Left forelimb (tissue), 1 donor: Measurements from ENCODE around the gene MCTP1.
"Not testable (repeated sequence)": the region's sequence is repeated elsewhere in the genome, so short reads cannot be mapped to it uniquely, and the experiment has no call there.

Experiments
- DNase-seq: peaks from one replicate; pipeline ENCODE4 v3.0.0-alpha.2; 2018; ENCODE audit warnings: low spot score

Gene MCTP1

DNA sequence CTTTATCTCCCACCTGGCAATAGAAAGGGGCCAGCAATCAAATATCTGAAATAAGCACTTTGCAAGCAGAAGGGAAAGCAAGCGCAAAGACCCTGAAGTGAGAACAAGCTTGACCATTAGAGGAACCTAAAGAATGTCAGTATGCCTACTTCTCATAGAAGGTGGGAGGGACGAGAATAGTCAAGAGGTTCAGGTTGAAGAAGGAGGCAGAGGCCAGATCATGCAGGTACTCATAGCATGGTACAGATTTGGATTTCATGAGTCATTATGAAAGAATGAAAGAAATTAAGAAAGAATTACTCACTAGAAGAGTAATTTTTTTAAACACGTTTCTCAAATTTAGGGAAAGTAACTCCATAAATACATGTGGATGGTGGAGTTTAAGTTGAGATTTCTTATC, 33.7 kb downstream of the MCTP1 start:
- DNase-seq = no peak

GRCh38 chr5:95244479-95244878, 40.4 kb downstream of the MCTP1 start:
- DNase-seq = no peak

DNA sequence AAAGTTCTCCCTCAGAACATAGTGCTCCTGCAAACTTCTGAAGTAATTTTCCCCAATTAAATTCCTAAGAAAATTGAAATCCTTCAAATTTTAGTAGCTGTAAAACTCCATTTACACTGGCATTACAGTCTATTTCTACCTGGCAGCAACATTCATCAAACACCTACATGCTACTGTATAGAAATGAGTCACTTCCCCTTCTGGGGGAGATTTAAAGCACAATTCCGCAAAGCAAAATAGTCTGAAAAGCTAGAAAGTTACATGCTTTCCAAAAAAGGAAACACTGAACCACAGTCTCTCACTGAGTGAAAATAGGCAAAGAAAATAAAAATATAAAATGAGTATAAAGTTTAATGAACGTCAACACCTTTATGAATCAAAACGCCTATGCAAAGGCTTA, 43.3 kb downstream of the MCTP1 start:
- DNase-seq = no peak

GRCh38 chr5:95241161-95241560, 43.7 kb downstream of the MCTP1 start:
- DNase-seq = no peak

DNA sequence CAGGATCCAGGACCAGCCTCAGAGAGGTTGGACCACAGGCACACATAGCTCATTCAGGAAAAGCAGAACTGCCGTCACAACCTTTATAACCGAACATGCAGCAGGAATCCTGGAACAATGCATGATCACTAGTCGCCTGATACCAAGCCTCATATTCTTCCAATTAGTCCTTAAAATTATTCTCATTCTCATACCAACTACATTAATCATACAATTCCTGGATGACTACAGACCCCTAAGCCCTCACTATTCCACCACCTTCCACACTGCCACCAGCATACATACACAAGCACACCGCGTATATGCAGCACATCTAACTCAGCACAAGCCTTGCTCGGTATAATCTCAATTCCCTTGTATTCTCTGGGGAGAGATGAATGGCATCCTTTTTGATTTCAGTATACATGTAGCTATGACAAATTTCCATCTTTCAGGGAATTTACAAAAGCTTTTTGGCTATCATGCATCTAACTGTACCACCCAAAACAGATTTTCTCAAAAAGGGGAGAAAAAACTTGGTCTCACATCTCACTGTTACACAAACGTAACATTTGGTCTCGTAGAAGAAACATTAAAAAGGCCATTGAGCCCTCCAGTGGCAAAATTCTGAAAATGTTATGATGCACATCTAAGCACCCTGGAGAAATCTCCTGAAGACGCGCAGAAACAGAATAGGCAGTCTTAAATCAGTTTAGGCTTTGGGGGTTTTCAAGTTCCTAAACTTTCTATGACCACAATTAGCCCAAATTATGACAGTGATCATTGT, 46.2 kb downstream of the MCTP1 start:
- no peak for DNase-seq

- no peak for DNase-seq
Observed at GRCh38 chr5:95237324-95237723, 47.6 kb downstream of the MCTP1 start.

DNA sequence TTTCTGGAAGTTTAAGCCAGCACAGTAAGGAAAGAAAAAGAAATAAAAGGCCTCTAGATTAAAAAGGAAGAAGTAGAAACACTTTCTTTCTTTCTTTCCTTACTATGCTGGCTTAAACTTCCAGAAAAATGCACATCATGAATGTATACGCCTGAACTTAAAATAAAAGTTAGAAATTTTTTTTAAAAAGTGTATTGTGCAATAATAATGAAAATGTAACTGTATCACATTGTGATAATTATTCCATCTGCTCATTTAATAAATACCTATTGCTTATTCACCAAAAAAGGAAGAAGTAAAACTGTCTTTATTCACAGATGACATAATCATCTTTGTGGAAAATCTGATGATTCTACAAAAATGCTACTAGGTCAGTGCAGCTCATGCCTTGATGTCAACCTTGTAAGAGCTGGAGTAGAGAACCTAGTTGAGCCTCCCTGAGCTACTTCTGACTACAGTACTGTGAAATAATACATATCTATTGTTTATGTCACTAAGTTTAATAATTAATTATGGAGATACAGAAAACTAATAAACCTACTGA, 49.4 kb downstream of the MCTP1 start:
- DNase-seq = no peak

DNA sequence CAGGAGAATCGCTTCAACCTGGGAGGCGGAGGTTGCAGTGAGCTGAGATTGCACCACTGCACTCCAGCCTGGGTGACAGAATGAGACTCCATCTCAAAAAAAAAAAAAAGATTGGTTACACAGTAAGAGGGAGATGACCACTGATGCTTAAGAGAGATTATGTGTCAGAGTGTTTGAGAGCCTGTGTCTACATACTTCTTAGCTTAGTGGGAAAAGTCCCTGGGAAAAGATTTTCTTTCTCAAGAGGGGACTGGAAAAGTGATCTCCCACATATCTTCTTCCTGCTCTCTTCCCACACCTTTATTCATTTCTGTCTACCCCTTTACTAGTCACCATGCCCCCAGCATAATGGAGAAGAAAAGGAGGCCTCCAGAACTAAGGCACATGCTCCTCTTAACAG, 55.2 kb downstream of the MCTP1 start:
- no peak for DNase-seq

DNA sequence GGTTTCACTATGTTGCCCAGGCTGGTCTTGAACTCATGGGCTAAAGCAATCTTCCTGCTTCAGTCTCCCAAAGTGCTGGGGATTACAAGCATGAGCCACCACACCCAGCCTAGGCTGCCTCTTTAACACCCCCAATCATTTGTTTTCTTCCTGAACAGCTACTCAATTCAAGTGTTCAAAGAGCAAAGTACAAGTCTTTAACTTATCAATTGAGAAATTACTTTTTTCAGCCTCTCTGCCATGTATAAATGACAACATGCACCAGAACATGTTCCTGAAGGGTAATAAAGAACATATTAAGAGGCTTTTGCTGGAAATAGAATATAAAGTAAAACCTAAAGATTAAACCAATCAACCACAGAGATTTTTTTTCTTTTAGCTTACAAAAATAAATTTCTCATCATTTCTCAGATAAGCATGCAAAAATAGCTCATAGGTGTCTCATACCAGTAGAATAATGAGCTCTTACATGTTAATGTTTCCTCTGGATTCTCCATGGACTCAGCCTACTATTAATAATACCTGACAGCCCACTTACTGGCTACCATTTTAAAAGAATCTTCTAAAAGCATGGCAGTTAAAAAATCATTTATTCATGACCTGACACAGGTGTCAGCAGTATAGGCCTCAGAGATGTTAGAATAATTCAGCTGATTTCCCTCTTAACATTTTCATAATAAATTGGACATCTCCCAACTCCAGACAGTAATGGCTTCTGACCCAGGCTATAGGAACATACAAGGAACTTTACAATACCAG, 60.0 kb downstream of the MCTP1 start:
- DNase-seq = no peak

DNA sequence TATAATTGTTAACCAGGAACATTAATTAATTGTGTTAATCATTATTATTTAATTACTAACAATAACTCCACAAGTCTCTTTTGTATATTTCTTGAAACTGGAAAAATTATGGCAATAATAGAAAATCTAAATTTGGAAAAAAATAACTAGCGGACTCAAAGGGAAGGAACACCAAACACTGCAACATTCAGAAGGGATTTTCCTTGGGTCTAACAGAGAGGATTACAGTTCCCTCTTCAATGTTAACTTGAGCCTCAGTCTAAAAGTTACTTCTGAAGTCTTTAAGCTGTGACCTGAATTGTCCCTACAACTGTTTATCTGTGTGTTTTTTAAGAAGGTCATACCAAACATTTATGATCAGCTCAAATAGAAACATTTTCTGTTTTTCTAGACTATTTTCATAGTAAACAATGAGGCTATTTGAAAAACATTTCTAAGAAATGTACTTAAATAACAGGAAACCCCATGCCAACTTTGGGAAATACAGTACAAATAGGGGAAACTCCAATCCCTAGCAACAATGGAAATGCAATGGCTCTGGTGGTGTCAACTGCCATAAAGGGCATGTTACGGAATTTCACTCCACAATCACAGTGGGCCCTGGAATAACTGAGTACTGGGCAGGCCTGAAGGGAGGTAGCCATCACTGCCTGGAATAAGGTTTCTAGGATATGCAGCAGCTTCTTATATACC, 61.2 kb downstream of the MCTP1 start:
- no peak for DNase-seq

DNA sequence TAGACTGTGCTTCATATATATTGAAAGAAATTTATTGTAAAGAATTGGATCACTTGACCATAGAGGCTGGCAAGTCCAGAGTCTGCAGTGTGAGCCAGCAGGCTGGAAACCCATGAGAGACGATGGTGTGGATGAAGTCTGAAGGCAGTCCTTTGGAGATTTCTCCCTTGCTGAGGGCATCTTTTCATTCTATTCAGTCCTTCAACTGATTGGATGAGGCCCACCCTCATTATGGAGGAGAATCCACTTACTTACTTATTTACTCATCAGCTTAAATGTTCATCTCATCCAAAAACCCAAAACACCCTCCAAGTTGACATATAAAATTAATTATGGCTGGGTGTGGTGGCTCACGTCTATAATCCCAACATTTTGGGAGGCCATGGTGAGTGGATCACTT, 62.1 kb downstream of the MCTP1 start:
- DNase-seq = no peak

DNA sequence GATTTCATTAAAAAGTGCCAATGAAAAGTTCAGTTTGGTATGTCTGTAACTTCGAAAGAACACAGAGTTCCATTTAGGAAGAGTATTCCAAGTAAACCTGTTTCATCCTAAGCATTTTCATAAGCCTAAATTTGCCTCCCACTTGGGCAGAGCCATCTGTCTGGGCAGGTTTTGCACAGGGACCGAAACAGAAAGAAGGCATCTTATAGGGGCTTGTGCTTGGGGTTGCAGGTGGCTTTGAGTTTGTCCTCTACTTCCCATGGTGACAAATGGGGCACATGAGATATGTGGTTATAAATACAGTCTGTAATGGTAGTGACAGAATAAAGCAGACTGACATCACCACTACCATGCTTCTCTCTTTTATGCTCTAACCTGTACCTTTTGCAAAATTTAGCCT, 63.7 kb downstream of the MCTP1 start:
- no peak for DNase-seq

GRCh38 chr5:95220381-95220780, 64.5 kb downstream of the MCTP1 start:
- no peak for DNase-seq

DNA sequence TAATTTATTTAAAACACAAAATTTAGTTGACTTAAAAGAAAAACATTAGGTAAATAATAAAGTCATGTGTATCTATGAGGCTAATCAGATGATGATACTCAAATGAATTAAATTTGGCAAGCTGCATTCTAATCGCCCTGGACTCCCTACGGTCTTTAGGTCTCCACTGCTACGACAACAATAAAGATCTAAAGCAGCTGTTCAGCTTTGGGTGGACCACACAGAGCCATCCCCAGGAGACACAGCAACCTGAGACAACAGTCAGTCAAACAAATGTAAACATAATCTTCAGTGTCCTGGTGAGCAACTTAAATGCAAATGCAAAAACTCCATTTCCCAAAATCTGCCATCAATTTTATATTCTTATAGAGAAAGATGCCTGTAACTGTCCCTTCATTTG, 65.5 kb downstream of the MCTP1 start:
- DNase-seq = no peak

DNA sequence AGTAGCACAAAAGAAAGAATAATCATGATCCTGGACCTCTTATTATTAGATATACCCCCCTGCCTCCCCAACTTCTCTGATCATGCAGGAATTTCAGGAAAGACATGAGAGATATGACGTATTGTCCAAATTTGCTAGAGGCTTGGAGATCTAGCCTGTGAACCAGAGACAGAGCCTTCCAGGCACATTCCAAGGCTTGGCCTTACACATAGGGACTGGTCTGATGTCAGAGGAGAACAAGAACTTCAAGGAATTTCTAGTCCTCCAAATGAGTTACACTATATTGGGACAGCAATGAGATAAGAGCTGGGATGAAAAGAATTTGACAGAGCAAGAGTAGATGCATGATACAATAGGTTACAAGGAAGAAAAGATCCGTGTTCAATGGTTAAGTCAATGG, 67.0 kb downstream of the MCTP1 start:
- DNase-seq = no peak

GRCh38 chr5:95217351-95217750, 67.5 kb downstream of the MCTP1 start:
- DNase-seq = no peak

DNA sequence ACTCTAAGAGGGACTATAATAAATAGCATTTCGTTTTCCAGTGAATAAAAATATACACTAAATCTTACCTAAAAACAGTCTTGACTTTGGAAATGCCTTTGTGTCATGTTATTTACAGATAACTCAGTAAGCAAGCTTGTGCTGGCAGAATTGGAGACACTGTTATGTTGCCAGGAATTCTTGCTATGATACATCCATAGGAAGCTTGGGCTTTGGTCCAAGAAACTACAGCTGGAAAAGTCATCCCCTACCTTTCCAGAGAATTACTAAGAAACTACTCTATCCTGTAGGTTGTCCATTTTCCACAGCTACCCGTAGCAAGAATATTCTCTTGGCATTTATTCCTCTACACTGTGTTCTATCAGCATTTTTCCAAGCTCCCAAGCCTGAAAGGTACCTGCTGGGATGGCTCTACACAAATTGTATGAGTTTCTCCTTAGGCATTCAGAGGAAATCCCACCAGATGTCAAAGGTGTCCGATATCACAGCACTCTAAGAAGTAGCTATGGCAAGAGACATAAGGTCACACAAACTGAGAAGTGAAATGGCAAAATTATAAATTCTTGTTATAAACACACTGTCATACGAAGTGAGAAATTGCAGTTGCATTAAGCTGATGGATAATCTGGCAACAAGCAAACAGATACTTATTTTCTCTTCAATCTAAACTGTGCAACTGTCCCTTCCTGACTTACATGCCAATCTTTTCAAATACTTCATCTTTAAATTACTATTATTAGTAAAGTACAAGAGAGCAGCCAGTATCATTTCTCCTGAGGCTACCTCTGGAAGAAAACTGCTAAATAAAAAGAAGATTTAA, 68.5 kb downstream of the MCTP1 start:
- no peak for DNase-seq

DNA sequence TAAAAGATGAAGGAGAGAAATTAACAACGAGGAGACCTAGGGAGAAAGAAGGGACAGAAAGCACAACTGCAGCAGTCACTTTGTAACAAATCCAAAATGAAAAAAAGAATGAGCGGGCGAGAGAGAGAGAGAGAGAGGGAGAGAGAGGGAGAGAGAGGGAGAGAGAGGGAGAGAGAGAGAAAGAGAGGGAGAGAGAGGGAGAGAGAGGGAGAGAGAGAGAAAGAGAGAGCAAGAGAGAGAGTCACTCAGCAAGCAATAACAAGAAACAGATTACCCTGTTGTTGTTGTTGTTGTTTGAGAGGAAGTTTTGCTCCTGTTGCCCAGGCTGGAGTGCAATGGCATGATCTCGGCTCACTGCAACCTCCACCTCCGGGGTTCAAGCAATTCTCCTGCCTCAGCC, 77.1 kb downstream of the MCTP1 start:
- not testable (repeated sequence) for DNase-seq

GRCh38 chr5:95194856-95195255, 90.0 kb downstream of the MCTP1 start:
- no peak for DNase-seq

- DNase-seq = no peak
Observed at GRCh38 chr5:95191330-95191729, 93.6 kb downstream of the MCTP1 start.

GRCh38 chr5:95184924-95185323, 100.0 kb downstream of the MCTP1 start:
- no peak for DNase-seq

DNA sequence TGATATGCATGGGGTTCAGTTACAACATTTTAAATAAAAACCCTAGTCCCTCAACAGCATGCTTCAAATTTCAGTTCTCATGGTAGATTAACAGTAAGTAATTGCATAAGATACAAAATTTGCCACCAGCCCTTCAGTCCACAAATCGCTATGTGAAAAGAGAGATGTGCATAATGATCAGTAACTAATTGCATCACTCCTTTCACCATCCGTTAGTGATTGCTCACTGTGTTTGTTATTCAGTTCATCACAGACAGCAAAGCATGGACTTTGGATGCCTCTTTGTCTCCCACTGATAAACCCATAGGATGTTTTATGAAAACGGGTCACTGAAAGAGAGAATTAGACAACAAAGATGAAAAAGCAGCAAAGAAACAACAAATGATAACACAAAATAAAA, 103.2 kb downstream of the MCTP1 start:
- no peak for DNase-seq
